BE2C (cell line): ENCODE data around the gene P2RX7.

Experiments
- DNase-seq: peaks from one replicate; pipeline ENCODE4 v3.0.0-alpha.2; 2020
- H3K27me3 ChIP-seq: fragments of 250-450 bp; sonication (Bioruptor Pico); 2 replicates; pipeline ENCODE4 v1.5.1; 2020; ENCODE audit warnings: mild to moderate bottlenecking
- H3K36me3 ChIP-seq: fragments of 250-450 bp; sonication (Bioruptor Pico); 2 replicates; pipeline ENCODE4 v1.5.1; 2020; ENCODE audit warnings: mild to moderate bottlenecking
- H3K4me1 ChIP-seq: fragments of 250-450 bp; sonication (Bioruptor Pico); 2 replicates; pipeline ENCODE4 v1.5.1; 2020
- H3K4me3 ChIP-seq: 2 replicates; pipeline ENCODE4 v1.5.1; 2011; ENCODE audit warnings: low read depth, low read length
- H3K9me3 ChIP-seq: fragments of 250-450 bp; sonication (Bioruptor Pico); 2 replicates; pipeline ENCODE4 v1.5.1; 2020
- CTCF ChIP-seq: IDR thresholded peaks from 2 replicates; pipeline ENCODE4 v1.5.1; 2012; ENCODE audit warnings: mild to moderate bottlenecking, low read depth, low read length

Gene P2RX7

GRCh38 chr12:121212875-121213274 lies 80.2 kb downstream of the P2RX7 start:
- Histone ChIP-seq H3K36me3 (no peaks in the 10 kb centered on the region), H3K4me3 (no peak overlapping the region), H3K27me3 (no peaks in the 10 kb centered on the region), H3K4me1 (peaks cover 1% of the 10 kb centered on the region), H3K9me3 (no peaks in the 10 kb centered on the region)
- no peak for DNase-seq
- no peak for TF ChIP-seq CTCF

GRCh38 chr12:121214166-121214777 lies 81.6 kb downstream of the P2RX7 start:
- H3K27me3 ChIP-seq = no peaks in the 10 kb centered on the region
- no peak for DNase-seq
- H3K9me3 ChIP-seq = no peaks in the 10 kb centered on the region
- no peak for TF ChIP-seq CTCF
- no peak overlapping the region for H3K4me3 ChIP-seq
- H3K36me3 ChIP-seq = no peaks in the 10 kb centered on the region
- peaks cover 8% of the 10 kb centered on the region for H3K4me1 ChIP-seq

GRCh38 chr12:121214855-121215745 lies 82.4 kb downstream of the P2RX7 start:
- H3K36me3 ChIP-seq = no peaks in the 10 kb centered on the region
- H3K27me3 ChIP-seq = no peaks in the 10 kb centered on the region
- peaks cover 8% of the 10 kb centered on the region for H3K4me1 ChIP-seq
- no peaks in the 10 kb centered on the region for H3K9me3 ChIP-seq
- no peak overlapping the region for H3K4me3 ChIP-seq
- TF ChIP-seq CTCF = no peak
- DNase-seq = no peak

GRCh38 chr12:121216102-121216501 lies 83.4 kb downstream of the P2RX7 start:
- DNase-seq = no peak
- Histone ChIP-seq H3K9me3 (no peaks in the 10 kb centered on the region), H3K36me3 (no peaks in the 10 kb centered on the region), H3K27me3 (no peaks in the 10 kb centered on the region), H3K4me1 (peaks cover 8% of the 10 kb centered on the region), H3K4me3 (no peak overlapping the region)
- TF ChIP-seq CTCF = no peak

GRCh38 chr12:121217063-121217462 lies 84.4 kb downstream of the P2RX7 start:
- Histone ChIP-seq H3K27me3 (no peaks in the 10 kb centered on the region), H3K36me3 (no peaks in the 10 kb centered on the region), H3K4me1 (peaks cover 8% of the 10 kb centered on the region), H3K4me3 (no peak overlapping the region), H3K9me3 (no peaks in the 10 kb centered on the region)
- no peak for DNase-seq
- TF ChIP-seq CTCF = no peak

GRCh38 chr12:121217761-121218160 lies 85.1 kb downstream of the P2RX7 start:
- Histone ChIP-seq H3K4me3 (no peak overlapping the region), H3K9me3 (no peaks in the 10 kb centered on the region), H3K36me3 (no peaks in the 10 kb centered on the region), H3K27me3 (no peaks in the 10 kb centered on the region), H3K4me1 (peaks cover 8% of the 10 kb centered on the region)
- peak; percentile 41 for DNase-seq
- no peak for TF ChIP-seq CTCF
